ENCODE measurements around the gene SLC30A2.

The SLC30A2 gene

DNA sequence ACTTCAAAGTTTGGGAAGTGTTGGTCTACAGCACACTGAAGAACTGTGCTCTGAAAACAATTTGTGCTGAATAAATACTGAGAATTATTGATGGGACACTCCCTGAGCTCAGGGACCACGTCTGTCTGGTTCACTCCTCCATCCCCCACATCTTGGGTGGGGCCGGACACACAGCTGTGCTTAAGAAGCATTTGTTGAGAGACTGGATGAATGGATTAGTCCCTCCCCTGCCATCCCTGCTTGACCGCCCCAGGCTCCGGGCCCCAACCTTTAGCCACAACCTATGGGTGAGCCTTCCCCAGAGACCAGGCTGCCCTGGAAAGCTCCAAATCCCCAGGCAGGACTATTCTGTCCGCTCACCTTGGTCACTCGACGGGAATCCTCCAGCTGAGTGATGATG is 14.0 kb upstream of the SLC30A2 start:
- Histone ChIP-seq H3K27me3 (peaks cover 0 to 18% of the 10 kb centered on the region in 2 donors), H3K27ac (no peak overlapping the region), H3K4me3 (no peak overlapping the region), H3K9me3 (no peaks in the 10 kb centered on the region), H3K36me3 (no peaks in the 10 kb centered on the region), H3K4me1 (no peaks in the 10 kb centered on the region)
- intact Hi-C loops (cut with DNase I; ENCODE audit: low total_unique reads): no loop called here
- TF ChIP-seq, protein P1, sequence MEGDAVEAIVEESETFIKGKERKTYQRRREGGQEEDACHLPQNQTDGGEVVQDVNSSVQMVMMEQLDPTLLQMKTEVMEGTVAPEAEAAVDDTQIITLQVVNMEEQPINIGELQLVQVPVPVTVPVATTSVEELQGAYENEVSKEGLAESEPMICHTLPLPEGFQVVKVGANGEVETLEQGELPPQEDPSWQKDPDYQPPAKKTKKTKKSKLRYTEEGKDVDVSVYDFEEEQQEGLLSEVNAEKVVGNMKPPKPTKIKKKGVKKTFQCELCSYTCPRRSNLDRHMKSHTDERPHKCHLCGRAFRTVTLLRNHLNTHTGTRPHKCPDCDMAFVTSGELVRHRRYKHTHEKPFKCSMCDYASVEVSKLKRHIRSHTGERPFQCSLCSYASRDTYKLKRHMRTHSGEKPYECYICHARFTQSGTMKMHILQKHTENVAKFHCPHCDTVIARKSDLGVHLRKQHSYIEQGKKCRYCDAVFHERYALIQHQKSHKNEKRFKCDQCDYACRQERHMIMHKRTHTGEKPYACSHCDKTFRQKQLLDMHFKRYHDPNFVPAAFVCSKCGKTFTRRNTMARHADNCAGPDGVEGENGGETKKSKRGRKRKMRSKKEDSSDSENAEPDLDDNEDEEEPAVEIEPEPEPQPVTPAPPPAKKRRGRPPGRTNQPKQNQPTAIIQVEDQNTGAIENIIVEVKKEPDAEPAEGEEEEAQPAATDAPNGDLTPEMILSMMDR (IDR thresholded peaks at IDR 0.05): no peak
- no peak for DNase-seq

DNA sequence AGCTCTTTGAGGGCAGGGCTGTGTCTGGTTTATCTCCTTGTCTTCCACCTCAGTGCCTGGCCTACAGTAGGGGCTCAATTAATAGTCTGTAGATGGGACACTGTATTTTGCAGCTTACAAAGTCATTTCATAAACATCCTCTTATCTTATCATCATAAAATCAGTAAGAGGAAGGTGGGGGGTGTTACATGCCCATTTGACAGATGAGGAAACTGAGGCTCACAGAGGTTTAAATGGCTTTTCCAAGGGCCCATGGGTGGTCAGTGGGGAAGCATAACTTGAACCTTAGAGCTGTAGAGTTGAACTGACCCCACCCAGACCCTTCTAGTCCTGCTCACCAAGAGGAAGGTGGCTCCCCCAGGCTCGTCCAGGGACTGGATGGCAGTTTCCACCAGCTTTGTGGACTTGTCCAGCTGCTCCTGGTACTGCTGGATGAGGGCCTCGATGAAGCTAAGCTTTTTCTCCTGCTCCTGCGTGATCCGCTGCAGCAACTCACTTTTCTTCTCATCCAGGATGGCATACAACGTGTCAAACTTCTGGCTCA is 12.2 kb upstream of the SLC30A2 start:
- Histone ChIP-seq H3K4me3 (no peak overlapping the region), H3K27me3 (peaks cover 0 to 28% of the 10 kb centered on the region in 2 donors), H3K27ac (no peak overlapping the region), H3K9me3 (no peaks in the 10 kb centered on the region), H3K36me3 (no peaks in the 10 kb centered on the region), H3K4me1 (no peaks in the 10 kb centered on the region)
- DNase-seq: no peak
- intact Hi-C loops (cut with DNase I; ENCODE audit: low total_unique reads): no loop called here
- TF ChIP-seq, protein P1 (IDR thresholded peaks at IDR 0.05): no peak

DNA sequence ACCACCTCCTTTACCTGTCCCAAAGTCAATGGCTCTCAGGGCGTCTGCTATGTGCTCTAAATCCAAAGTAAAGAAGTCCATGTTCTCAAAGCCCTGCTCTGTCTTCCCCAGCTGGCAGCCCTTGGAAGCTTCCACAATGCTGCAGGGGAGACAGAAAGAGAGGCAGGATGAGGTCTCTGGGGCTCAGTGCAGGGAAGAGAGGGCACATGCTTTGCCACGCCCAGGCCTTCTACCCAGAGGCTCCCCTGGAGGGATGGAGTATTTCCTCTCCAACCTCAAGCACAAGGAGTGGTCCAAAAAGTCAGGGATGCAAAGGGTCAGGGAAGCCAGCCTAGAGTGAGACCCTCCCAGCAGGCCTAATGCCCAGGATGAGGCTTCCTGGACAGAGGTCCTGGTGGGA is 11.3 kb upstream of the SLC30A2 start:
- Histone ChIP-seq H3K27ac (no peak overlapping the region), H3K36me3 (no peaks in the 10 kb centered on the region), H3K4me1 (no peaks in the 10 kb centered on the region), H3K4me3 (no peak overlapping the region), H3K9me3 (no peaks in the 10 kb centered on the region), H3K27me3 (peaks cover 0 to 31% of the 10 kb centered on the region in 2 donors)
- intact Hi-C loops (cut with DNase I; ENCODE audit: low total_unique reads): no loop called here
- TF ChIP-seq, protein P1 (IDR thresholded peaks at IDR 0.05): no peak
- DNase-seq: no peak

DNA sequence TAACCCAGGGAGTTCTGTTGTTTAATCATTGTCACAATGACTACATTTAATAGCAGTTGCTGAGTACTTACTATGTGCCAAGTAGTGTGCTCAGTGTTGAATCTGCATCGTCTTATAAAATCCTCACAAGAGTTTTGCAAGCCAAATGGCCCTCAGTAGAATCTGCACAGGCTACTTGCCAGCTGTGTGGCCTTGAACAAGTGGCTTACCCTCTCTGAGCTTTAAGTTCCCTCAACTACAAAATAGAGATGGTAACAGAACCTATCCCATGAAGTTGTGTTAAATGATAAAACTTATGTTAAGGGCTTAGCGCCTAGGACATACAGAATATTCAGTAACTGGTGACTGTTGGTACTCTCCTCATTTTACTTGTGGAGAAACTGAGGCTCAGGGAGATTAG is 9.1 kb upstream of the SLC30A2 start:
- Histone ChIP-seq H3K9me3 (no peaks in the 10 kb centered on the region), H3K27me3 (peaks cover 0 to 27% of the 10 kb centered on the region in 2 donors), H3K36me3 (no peaks in the 10 kb centered on the region), H3K27ac (no peak overlapping the region), H3K4me1 (no peaks in the 10 kb centered on the region), H3K4me3 (no peak overlapping the region)
- intact Hi-C loops (cut with DNase I; ENCODE audit: low total_unique reads): no loop called here
- TF ChIP-seq, protein P1 (IDR thresholded peaks at IDR 0.05): no peak
- no peak for DNase-seq

DNA sequence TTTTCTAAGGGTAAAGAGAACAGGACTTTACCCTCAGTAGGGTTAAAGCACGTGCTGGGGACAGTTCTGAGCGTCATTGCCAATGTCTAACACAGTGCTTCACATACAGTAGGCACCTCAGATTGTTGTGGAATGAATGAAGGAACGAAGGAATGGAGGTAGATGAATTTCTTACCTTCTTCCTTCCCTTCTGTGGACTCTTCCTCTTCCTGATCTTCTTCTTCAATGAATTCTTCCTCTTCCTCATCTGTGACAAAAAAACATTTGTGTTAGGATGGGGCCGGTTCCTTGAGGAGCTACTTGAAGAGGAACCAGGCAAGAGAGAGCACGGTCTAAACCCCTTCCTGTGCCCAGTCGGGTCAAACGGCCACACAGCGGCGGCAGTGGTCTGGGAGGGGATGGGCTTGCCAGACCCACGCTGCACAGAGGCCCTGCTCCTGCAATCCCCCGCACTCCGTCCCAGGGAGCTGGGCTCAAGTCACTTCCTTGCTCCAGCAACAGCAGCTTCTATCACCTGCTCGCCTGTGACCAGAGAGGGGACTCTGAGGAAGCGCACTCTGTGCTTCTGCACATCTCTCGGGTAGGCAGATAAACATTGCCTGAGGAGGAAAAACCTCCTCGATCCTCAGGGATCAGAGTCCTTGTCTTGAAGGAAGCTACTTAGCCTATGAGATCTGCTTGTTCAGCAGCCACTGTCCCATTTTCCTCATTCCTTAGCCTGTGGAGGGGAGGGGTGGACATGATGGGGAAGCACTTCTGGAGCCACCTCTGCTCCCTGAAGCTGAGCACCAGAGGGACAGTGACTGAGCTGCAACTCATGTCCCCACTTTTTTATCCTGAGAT is 8.0 kb upstream of the SLC30A2 start:
- TF ChIP-seq, protein P1 (IDR thresholded peaks at IDR 0.05): no peak
- no peak overlapping the region for H3K4me3 ChIP-seq
- H3K9me3 ChIP-seq: no peaks in the 10 kb centered on the region
- DNase-seq: no peak
- no peak overlapping the region for H3K27ac ChIP-seq
- H3K27me3 ChIP-seq: peaks cover 0 to 22% of the 10 kb centered on the region in 2 donors
- H3K36me3 ChIP-seq: no peaks in the 10 kb centered on the region
- intact Hi-C loops (cut with DNase I; ENCODE audit: low total_unique reads): no loop called here
- H3K4me1 ChIP-seq: no peaks in the 10 kb centered on the region
